Stimulated activated CD4-positive, alpha-beta T cell treated with anti-CD3 and anti-CD28 coated beads, Interleukin-4, amount 100 ng/mL, for 4 hours (primary cell): ENCODE measurements around the gene RAPGEF6.
"Not testable (repeated sequence)": the region's sequence is repeated elsewhere in the genome, so short reads cannot be mapped to it uniquely, and the experiment has no call there.

Experiments used
- DNase-seq, 2 experiments: peaks; one replicate each; pipeline ENCODE4 v3.0.0-alpha.2; 2020

The RAPGEF6 gene

GRCh38 chr5:131639148-131639547 is 4.1 kb upstream of the RAPGEF6 start:
- DNase-seq: no peak

- DNase-seq: no peak
These were observed 2.7 kb upstream of the RAPGEF6 start for GRCh38 chr5:131637694-131638093.

GRCh38 chr5:131635684-131636572 is 899 bp upstream of the RAPGEF6 start:
- DNase-seq: no peak

GRCh38 chr5:131634666-131634995 is 398 bp downstream of the RAPGEF6 start:
- peak; percentile 41 to 42 for DNase-seq

GRCh38 chr5:131634238-131634637 is 791 bp downstream of the RAPGEF6 start:
- DNase-seq: no peak

- DNase-seq: no peak
These were observed 1.2 kb downstream of the RAPGEF6 start for GRCh38 chr5:131633830-131634229.

- DNase-seq: no peak
These were observed 4.1 kb downstream of the RAPGEF6 start for GRCh38 chr5:131630963-131631350.

- no peak for DNase-seq
These were observed 4.6 kb downstream of the RAPGEF6 start for GRCh38 chr5:131630208-131630962.

GRCh38 chr5:131628990-131629389 is 6.0 kb downstream of the RAPGEF6 start:
- DNase-seq: no peak

GRCh38 chr5:131627207-131627865 is 7.7 kb downstream of the RAPGEF6 start:
- DNase-seq: no peak

GRCh38 chr5:131622633-131623032 is 12.4 kb downstream of the RAPGEF6 start:
- DNase-seq: no peak

GRCh38 chr5:131621164-131621563 is 13.9 kb downstream of the RAPGEF6 start:
- DNase-seq: not testable (repeated sequence)

- DNase-seq: no peak
These were observed 15.9 kb downstream of the RAPGEF6 start for GRCh38 chr5:131619102-131619501.

GRCh38 chr5:131617140-131617822 is 17.7 kb downstream of the RAPGEF6 start:
- DNase-seq: no peak

GRCh38 chr5:131615957-131616356 is 19.1 kb downstream of the RAPGEF6 start:
- no peak for DNase-seq

- DNase-seq: no peak
These were observed 21.6 kb downstream of the RAPGEF6 start for GRCh38 chr5:131613423-131613822.

- DNase-seq: no peak
These were observed 24.0 kb downstream of the RAPGEF6 start for GRCh38 chr5:131611064-131611381.

GRCh38 chr5:131610198-131611063 is 24.6 kb downstream of the RAPGEF6 start:
- no peak for DNase-seq

- DNase-seq: no peak
These were observed 25.3 kb downstream of the RAPGEF6 start for GRCh38 chr5:131609774-131610173.

GRCh38 chr5:131608597-131608996 is 26.4 kb downstream of the RAPGEF6 start:
- DNase-seq: no peak

GRCh38 chr5:131607903-131608540 is 27.0 kb downstream of the RAPGEF6 start:
- no peak for DNase-seq

- no peak for DNase-seq
These were observed 27.6 kb downstream of the RAPGEF6 start for GRCh38 chr5:131607418-131607817.
